Jurkat, Clone E6-1 (cell line): ENCODE results near the gene TTC32.
"Not testable (repeated sequence)": the region's sequence is repeated elsewhere in the genome, so short reads cannot be mapped to it uniquely, and the experiment has no call there.

Experiments used
- DNase-seq: peaks from one replicate; pipeline ENCODE4 v3.0.0-alpha.2; 2011; ENCODE audit warnings: low read depth, low spot score
- H3K4me3 ChIP-seq: 2 replicates; pipeline ENCODE4 v1.5.1; 2011; ENCODE audit warnings: mild to moderate bottlenecking, low read length, control low read depth, moderate library complexity

The TTC32 gene

DNA sequence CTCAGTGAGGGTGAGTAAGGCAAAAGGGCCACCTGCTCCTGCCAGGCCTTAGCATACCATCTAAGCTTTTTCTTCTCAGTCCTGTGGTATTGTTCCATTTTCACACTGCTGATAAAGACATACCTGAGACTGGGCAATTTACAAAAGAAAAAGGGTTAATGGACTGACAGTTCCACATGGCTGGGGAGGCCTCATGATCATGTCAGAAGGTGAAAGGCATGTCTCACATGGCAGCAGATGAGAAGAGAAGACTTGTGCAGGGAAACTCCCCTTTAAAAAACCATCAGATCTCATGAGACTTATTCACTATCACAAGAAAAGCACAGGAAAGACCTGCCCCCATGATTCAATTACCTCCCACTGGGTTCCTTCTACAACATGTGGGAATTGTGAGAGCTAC, 21.6 kb downstream of the TTC32 start:
- DNase-seq, H3K4me3 ChIP-seq: not testable (repeated sequence)

DNA sequence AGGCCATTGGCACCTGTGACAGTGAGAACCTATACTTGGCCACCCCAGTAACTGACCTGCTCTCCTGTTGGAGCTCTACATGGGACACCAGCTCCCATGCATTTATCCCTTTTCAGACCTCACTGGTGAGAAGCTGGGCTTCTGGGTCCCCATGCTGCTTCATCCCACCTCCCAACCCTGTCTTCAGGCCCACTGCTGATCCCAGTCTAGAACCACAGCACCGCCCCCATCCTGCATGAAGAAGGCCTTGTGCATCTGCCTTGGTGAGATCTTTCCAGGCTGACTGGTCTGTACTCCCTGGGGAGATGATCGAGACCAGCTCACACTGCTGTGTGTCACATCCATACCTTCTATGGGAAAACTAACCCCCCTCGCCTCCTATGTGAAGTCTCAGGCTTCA, 22.7 kb downstream of the TTC32 start:
- DNase-seq, result no peak
- H3K4me3 ChIP-seq, result no peak overlapping the region

DNA sequence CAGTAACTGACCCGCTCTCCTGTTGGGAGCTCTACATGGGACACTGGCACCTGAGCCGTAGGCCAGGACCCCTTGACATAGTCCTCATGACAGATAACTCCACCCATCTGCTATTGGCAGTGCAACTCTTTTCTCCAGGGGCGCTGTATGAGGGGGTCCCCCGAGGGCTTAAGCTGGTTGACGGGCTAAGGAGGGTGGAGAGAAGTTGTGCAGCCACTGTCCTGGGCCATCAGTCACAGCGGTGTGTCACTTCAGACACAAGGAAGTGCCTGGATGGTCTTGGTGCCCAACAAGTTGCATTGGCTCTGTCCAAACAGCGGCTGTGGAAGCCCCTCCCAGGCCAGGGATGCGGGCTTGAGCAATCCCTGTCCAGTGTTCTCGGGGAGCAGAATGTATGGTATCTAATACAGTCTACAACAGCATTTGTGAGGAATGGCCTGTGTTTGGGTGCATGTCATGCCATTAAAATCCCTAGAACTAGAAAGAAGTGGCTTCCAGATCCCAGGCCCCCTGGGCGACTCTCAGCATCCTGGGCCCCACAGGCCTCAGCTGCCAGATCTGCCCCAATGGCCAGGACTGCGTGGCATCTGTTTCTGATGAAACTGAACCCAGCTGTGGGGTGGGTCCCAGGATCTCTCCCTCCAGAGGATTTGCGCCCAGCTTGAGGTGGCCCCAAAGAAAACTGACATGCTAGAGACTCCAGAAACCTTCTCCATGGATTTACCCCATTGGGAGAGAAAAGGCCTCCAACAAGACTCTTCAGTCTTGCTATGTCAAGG, 23.3 kb downstream of the TTC32 start:
- DNase-seq, result no peak
- no peak overlapping the region for H3K4me3 ChIP-seq

DNA sequence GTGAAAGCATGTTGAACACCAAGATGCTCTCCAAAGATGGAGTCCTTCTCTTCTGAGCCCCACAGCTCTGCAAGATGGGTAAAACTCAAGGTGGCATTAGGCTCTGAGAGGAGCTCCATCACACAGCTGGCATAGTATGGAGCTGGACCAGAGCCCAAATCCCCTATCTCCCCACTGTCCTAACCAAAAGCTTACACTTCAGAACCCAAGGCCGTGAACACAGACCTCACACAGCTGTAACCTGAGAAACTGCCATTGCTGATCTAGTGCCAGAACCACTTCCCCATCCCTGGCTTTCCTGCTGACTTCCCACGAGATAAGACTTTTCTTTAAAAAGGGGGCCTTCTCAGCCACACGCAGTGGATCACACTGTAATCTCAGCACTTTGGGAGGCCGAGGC, 25.0 kb downstream of the TTC32 start:
- no peak for DNase-seq

DNA sequence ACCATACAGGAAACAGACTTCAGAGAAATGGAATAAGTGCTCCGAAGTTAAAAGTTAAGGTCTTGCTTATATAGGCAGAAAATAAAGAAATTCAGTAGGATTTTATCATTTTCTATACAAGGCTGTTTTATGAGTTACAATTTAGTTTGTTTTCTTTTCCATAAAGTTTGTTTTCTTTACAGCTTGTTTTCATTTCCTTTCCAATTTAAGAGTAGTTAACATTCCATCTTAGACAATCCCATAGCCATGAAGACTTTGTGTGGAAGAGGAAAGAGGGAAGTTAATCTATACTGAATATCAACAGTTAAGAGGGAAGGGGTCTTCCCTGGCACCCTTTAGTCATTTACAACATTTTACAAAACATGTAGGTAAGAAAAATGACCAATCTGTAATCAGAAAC, 26.5 kb downstream of the TTC32 start:
- H3K4me3 ChIP-seq, result no peak overlapping the region
- DNase-seq, result no peak

More for the DNA sequence above, 25.0 kb downstream of the TTC32 start:
- H3K4me3 ChIP-seq, result no peak overlapping the region

DNA sequence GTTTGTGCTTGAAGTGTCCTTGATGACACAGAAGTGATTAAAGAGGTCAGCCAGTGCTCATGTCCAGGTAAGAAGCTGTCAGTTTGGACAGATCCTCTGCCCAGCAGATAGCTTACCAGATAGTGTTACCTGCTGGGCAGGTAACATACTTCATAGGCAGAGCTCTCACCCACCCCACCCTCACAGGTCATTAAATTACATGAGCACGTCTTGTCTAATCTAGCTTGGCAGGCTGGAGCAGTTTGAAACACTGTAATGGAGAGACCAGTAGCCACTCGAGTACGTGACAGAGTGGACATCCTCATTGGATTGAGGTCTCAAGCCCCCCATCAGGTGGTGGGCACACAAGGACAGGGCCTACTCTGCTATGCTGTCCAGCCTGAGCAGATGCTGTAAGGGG, 27.1 kb downstream of the TTC32 start:
- no peak overlapping the region for H3K4me3 ChIP-seq
- DNase-seq, result no peak

DNA sequence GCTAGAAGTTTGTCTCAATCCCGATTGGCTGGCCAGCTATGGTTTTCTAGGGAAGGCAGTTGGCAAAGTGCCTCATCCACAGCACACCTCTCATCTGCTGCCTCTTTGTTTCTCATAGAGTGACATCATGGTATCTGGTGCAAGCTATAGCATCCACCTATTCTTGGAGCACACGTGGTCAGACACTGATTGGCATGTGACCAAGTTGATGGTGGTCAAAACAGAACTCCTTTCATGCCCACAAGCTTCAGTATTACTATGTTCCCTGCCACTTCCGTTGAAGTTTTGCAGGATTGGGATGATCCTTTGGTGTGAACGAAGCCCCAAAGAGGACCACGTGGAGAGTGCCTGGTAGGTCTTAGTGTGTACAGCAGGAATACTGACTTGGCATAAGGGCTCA, 28.8 kb downstream of the TTC32 start:
- H3K4me3 ChIP-seq, result no peak overlapping the region
- DNase-seq, result no peak

DNA sequence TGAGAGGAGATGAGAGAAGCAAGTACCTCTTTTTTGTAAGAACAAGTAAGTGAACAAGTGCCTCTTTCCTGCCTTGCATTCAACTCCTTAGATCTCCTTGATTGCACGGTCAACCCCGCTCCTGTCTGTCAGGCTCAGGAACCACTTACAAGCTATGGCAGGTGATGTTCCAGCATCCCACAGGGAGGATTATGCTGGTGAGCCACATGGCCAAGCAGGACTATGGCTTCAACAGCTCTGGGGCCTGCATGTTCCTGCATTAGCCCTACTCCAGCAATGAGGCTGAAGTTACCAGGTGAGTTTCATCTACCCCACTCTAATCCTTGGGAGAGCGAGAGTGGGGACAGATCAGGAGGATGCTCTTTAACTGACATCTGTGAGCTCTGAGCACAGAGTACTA, 29.5 kb downstream of the TTC32 start:
- H3K4me3 ChIP-seq, result no peak overlapping the region

DNA sequence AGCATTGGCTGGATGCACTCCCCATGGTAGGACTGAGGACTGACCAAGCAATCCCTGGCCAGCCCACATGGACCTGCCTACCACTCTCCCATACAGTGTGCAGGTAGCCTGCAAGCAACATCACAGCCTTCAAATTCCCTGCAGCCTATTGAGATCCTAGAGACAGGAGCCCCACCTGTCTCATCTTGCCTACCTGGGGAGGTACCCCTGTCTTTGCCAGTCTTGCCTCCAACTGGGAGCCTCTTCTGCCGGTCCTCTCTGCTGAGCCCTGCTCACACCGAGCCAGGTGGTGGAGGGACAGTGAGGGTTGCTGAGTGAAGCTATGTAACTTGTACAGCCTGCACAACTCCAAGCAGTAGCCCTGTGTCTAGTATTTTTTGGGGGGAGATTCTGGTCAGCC, 29.9 kb downstream of the TTC32 start:
- DNase-seq, result no peak
- H3K4me3 ChIP-seq, result no peak overlapping the region

More for the DNA sequence above, 29.5 kb downstream of the TTC32 start:
- DNase-seq, result no peak

DNA sequence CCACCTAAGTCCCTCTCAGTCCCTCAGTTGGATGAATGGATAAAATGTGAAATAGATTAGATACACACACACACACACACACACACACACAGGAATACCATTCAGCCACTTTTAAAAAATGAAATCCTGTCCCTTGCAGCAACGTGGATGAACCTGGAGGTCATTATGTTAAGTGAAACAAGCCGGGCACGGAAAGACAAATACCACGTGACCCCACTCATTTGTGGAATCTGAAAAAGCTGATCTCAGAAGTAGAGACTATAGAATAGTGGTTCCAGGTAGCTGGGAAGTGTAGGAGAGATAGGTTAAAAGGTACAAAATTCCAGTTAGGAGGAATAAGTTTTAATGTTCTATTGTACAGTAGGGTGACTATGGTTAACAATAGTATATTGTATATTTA, 31.0 kb downstream of the TTC32 start:
- no peak overlapping the region for H3K4me3 ChIP-seq
- DNase-seq, result no peak

DNA sequence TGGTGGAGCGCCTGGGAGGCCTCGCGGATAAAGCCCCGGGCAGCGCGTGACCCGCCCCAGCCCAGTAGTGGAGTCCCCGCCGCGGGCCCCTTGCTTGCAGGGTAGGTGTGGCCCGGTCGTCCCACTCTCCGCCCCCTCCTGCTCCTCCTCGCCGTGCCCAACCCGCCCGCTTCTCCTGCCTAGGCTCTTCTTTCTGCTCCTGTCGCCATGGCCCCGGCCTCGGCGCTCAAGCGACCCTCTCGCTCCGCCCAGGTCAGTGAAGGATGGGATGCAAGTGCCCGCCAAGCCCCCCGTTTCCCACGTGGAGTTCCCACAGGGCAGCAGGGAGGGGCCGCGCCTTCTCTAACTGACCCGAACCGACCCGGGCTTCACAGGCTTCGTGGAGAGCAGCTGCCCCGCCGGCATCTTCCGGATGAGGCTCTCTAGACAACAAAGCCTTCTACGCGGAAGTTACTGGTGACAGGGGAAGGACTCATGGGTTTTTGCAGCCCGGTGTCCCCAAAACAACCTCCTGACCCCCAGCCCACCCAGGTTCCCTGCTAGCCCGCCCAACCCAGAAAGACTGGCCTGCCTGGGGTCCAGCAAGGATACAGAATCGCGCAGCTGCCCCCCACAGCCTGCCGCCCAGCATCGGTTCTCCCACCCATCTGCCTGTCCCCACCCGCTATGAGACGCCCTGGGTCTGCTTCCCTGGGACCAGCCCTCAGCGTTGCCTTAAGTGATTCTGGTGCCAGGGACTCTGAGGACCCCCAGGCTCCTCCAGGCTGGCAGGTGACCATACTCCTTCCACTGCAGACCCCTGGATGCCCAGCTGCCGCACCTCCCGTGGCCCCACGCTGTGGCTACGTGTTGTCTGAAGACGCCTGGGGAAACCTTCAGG, 32.8 kb downstream of the TTC32 start:
- DNase-seq, result no peak

DNA sequence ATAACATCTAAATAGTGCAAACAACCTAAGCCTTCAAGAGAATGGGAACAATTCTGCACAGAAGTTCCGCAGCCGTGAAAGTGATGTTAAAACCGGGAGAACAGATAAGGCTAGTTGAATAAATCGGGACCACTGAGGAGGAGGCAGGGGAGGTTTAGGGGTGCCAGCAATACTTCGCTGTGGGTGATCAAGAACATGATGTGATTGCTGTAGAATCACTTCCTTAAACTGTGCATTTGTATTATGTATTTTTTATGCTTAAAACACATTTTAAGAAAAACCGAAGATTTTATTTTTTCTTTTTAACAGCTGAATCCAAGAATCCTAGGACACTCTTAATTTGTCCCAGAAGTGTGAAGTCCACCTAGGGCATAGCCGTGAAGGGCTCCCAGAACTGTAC, 33.6 kb downstream of the TTC32 start:
- no peak for DNase-seq
- H3K4me3 ChIP-seq, result no peak overlapping the region

More for the DNA sequence above, 32.8 kb downstream of the TTC32 start:
- no peak overlapping the region for H3K4me3 ChIP-seq

DNA sequence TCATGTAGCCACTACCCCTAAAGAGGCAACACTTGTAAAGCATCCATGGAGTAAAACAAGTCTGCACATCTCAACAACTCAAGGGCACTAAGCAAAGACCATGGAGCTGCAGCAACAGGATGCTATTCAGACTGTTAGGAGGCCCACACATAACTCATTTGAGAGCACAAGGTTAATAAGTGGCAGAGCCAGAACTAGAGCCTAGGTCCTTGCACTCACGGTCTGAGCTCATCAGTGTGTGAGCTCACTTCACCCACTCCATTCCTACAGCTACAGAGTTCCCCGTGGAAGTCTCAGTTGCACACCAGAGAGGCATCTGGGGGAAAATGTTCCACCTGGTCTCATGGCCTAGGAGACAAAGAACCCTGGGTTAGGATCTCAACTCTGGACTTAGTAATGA, 35.0 kb downstream of the TTC32 start:
- no peak for DNase-seq

DNA sequence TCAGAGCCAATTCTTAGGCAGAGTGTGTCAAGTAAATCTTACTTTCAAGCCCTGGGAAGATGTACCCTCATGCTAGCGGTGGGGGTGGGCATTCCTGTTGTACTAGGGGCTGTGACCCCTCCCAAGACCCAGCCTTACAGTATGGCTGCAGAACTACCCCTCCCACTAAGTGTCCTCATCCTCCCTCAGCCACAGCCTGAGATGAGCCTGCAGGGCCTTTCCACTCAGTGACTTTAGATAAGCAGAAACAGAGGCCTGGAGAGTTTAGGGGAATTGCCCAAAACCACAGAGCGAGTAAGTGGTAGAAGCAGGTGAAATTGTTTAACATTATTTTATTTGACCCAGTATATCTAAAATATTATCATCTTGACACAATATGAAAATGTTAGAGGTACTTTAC, 36.6 kb downstream of the TTC32 start:
- no peak for DNase-seq
- H3K4me3 ChIP-seq, result no peak overlapping the region

More for the DNA sequence above, 35.0 kb downstream of the TTC32 start:
- no peak overlapping the region for H3K4me3 ChIP-seq

DNA sequence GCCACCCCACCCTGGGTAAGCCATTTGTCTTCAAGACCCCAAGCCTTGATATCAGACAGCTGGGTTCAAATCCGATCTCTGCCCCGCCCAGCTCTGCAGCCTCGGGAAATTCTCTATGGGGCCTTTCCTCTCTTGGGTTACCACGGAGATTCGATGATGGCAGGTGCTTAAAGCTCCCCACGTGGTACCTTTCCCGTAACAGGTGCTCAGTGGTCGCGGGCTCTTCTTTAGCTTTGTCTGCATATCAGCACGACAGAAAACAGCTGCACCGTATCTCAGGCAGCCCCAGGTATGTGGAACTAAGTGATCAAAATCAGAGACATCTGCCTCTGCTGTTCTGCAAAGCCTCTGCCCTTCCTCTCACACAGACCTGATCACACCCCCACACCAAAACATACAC, 37.4 kb downstream of the TTC32 start:
- DNase-seq, result no peak
- H3K4me3 ChIP-seq, result no peak overlapping the region

DNA sequence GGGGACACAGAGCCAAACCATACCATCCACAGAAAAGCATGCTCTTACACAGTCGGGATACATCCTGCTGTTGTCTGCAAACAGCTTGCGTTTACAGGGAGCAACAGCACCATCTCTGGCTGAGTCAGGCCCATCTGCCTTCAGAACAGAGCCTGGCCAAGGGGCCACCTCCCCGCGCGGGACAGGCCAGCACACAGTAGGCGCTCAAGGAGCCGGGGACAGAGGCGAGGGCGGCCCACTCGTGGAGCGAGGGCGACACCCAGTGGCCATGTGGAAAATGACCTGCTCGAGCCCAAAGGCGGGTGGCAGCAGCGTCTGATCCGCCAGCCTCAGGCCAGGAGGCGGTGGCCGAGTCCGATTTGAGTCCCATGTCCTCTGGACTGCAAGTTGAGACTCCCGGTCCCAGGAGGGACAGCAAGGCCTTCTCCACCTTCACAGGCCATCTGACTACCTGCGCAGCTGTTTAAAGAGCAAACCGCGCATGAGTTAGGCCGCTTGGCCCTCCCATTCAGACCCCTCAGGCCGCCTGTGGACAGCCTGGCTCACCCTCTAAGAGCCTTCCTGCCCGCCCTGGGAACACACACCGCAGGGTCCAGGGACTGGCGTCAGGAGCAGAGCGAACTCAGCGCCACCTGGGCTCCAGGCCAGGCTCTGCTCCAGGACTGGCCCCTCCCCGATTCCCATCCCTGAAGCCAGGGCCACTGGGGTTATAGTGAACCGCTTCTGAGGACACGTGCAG, 38.3 kb downstream of the TTC32 start:
- no peak overlapping the region for H3K4me3 ChIP-seq
- DNase-seq, result no peak

DNA sequence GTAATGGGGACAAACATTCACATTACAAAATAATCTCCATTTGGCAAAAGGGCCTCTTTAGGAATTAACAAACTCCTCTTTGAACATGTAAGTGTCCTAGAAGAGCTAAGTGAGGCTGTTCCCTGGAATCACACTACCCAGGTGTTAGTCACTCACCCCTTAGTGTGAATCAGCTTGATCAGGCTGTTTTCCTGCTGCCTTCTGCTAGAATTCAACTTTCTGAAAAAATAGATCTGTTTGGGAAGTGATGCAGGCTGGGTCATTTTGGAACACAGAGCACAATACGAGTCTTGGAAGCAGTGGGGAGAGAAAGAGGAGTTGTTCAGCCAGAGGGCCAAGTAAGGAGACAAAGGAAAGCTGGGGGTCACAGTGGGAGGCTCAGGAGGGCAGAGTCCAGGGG, 40.0 kb downstream of the TTC32 start:
- H3K4me3 ChIP-seq, result no peak overlapping the region
- no peak for DNase-seq

DNA sequence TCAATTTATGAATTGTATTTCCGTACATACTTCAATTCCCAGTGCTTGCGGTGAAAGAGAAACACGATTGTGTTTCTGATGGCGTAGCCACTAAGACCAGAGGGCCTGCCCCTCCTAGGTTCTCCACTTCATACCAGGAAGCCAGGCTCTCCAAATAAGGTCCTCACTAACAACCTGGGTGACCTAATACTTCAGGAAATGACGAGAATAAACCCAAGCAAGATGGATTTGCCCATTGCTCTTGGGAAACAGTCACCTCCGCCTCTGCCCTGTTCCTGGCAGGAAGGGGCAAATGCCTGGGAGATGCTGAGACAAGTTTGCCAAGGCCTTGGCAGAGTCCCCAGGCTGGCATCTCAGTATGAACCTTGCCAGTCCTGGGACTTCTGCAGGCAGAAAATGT, 41.8 kb downstream of the TTC32 start:
- H3K4me3 ChIP-seq, result no peak overlapping the region
- DNase-seq, result no peak

DNA sequence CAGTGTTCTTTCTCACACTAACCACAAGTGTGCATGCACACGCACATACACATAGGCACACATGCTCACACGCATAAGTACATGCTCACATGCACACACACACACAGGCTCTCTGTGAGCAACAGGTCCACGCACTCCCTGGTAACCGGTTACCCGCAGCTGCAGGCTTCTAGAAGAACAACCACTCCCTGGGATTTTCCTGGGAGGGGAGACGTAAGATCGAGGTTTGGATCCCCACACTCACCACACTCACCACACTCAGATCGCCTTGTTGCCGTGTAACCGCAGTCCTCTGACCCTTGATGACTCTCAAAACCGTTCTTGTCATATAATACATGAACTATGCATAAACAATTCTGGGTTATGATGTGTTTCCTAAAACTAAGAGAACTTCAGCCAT, 42.2 kb downstream of the TTC32 start:
- no peak overlapping the region for H3K4me3 ChIP-seq
- no peak for DNase-seq

DNA sequence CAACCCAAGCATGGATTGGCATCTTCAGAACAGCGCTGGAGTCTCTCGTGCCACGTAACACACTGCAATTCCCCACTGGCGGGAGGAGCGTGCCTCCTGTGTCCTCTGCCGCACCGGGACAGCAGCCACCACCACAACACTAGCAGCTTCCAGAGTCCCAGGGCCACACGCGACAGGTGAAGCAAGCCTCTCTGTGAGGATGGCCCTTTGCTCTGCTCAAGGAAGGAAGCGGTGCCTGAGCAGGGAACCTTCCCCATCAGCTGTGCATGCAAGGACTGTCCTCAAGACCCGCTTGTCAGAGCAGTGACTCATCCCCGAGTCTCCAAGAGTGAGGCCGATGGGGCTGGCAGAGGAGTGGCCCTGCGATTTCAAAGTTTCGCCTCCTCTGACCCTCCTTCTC, 44.0 kb downstream of the TTC32 start:
- no peak overlapping the region for H3K4me3 ChIP-seq
- no peak for DNase-seq
